ENCODE results near the gene MED1.

DNA sequence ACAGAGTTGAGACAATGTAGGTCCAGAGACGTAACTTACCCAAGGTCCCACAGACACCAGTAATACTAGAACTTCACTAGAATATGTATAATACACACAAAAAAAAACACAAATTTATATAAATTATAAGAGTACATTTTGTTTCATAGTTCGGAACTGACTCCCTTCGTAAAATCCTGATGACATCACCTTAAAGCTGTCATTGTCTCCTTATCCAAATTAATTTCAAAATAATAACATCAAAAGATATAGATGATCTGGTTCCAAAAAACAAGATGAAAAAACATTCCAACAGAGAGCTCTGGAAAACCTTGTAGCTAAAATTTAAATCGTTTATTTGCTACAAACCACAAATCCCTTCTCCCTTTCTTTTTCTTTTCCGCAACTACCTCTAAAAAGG, 59.6 kb downstream of the MED1 start:
- TF ChIP-seq REST (IDR thresholded peaks at IDR 0.05; ENCODE audit: low read depth, low read length): no peak
- TF ChIP-seq, protein P1, sequence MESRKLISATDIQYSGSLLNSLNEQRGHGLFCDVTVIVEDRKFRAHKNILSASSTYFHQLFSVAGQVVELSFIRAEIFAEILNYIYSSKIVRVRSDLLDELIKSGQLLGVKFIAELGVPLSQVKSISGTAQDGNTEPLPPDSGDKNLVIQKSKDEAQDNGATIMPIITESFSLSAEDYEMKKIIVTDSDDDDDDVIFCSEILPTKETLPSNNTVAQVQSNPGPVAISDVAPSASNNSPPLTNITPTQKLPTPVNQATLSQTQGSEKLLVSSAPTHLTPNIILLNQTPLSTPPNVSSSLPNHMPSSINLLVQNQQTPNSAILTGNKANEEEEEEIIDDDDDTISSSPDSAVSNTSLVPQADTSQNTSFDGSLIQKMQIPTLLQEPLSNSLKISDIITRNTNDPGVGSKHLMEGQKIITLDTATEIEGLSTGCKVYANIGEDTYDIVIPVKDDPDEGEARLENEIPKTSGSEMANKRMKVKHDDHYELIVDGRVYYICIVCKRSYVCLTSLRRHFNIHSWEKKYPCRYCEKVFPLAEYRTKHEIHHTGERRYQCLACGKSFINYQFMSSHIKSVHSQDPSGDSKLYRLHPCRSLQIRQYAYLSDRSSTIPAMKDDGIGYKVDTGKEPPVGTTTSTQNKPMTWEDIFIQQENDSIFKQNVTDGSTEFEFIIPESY (IDR thresholded peaks at IDR 0.05; ENCODE audit: borderline replicate concordance, low read depth): no peak

All from SK-N-SH (cell line).